AG04449 (cell line): Measurements from ENCODE around the gene RFX4.

Experiments used
- CTCF ChIA-PET: fragments of 350-600 bp; formaldehyde crosslinking; extraction: SDS; loops from one replicate; lab custom pipeline; 2021; ENCODE audit warnings: antibody characterized with exemption; lab: Yijun Ruan, JAX
- POLR2A ChIA-PET: fragments of 400-600, 350-600 bp; formaldehyde crosslinking; extraction: SDS; loops from one replicate; lab custom pipeline; 2020; ENCODE audit warnings: antibody characterized with exemption, inconsistent platforms; lab: Yijun Ruan, JAX
- DNase-seq: peaks from one replicate; pipeline ENCODE4 v3.0.0-alpha.2; 2010; ENCODE audit warnings: low read depth, low spot score
- H3K4me3 ChIP-seq: 2 replicates; pipeline ENCODE4 v1.5.1; 2011; ENCODE audit warnings: low read depth, mild to moderate bottlenecking, control low read depth, low read length
- CTCF ChIP-seq: IDR thresholded peaks from one replicate; pipeline ENCODE4 v1.5.1; 2011; ENCODE audit warnings: mild to moderate bottlenecking, moderate library complexity, low read length, control low read depth, inconsistent platforms; ENCODE audit not compliant: insufficient read depth; ENCODE audit errors: missing control alignments

The RFX4 gene

GRCh38 chr12:106750524-106750923 lies 167.7 kb downstream of the RFX4 start:
- POLR2A ChIA-PET = no interaction called here
- CTCF ChIA-PET = no interaction called here
- DNase-seq = no peak
- no peak for TF ChIP-seq CTCF
- no peak overlapping the region for H3K4me3 ChIP-seq

- H3K4me3 ChIP-seq = no peak overlapping the region
- no peak for TF ChIP-seq CTCF
- ChIA-PET CTCF (no interaction called here), POLR2A (no interaction called here)
- no peak for DNase-seq
Observed at GRCh38 chr12:106753526-106753925, 170.7 kb downstream of the RFX4 start.

- no peak overlapping the region for H3K4me3 ChIP-seq
- DNase-seq = no peak
- ChIA-PET CTCF (no interaction called here), POLR2A (no interaction called here)
- no peak for TF ChIP-seq CTCF
Observed at GRCh38 chr12:106754331-106754730, 171.5 kb downstream of the RFX4 start.

- no peak overlapping the region for H3K4me3 ChIP-seq
- ChIA-PET CTCF (interaction anchor here (0.8 kb wide), 1 partner anchor 370 kb away, joined by 4 read pairs; no protein-coding TSS in a partner anchor), POLR2A (no interaction called here)
- no peak for TF ChIP-seq CTCF
- DNase-seq = no peak
Observed at GRCh38 chr12:106757623-106758348, 175.0 kb downstream of the RFX4 start.

- no peak overlapping the region for H3K4me3 ChIP-seq
- ChIA-PET CTCF (interaction anchor here (0.8 kb wide), 1 partner anchor 371 kb away, joined by 4 read pairs; no protein-coding TSS in a partner anchor), POLR2A (no interaction called here)
- DNase-seq = no peak
- TF ChIP-seq CTCF = no peak
Observed at GRCh38 chr12:106758349-106759110, 175.7 kb downstream of the RFX4 start.

- H3K4me3 ChIP-seq = no peak overlapping the region
- no peak for TF ChIP-seq CTCF
- ChIA-PET CTCF (no interaction called here), POLR2A (no interaction called here)
- no peak for DNase-seq
Observed at GRCh38 chr12:106759526-106760183, 176.9 kb downstream of the RFX4 start.
